Peyer's patch (tissue), 4 donors: ENCODE measurements around the gene WDR3. TPM values are rescaled to one million over a fixed set of nuclear protein-coding genes. Genes with fewer than 3 reads are reported as not detected.

Experiments
- DNase-seq, 3 donors: peaks; one replicate each; pipeline ENCODE4 v3.0.0-alpha.2; 2017 to 2019
- H3K27ac ChIP-seq, 4 donors: fragments of 200-600 bp; sonication (generic); one replicate each; pipeline ENCODE4 v1.5.1; 2016 to 2019
- H3K27me3 ChIP-seq, 2 donors: fragments of 200-600 bp; sonication (generic); one replicate each; pipeline ENCODE4 v1.5.1; 2019
- H3K36me3 ChIP-seq, 3 donors: fragments of 200-600 bp; sonication (generic); one replicate each; pipeline ENCODE4 v1.5.1; 2016 to 2019
- H3K4me1 ChIP-seq, 4 donors: fragments of 200-600 bp; sonication (generic); one replicate each; pipeline ENCODE4 v1.5.1; 2016 to 2019
- H3K4me3 ChIP-seq, 4 donors: fragments of 200-600 bp; sonication (generic); 1 replicate in 3 of 4; 2 replicates in 1 of 4; pipeline ENCODE4 v1.5.1; 2016 to 2019; ENCODE audit warnings: mild to moderate bottlenecking in 1 of 4
- H3K9me3 ChIP-seq, 4 donors: fragments of 200-600 bp; sonication (generic); one replicate each; pipeline ENCODE4 v1.5.1; 2016 to 2019; ENCODE audit warnings: mild to moderate bottlenecking in 1 of 4
- POLR2A ChIP-seq, 2 donors: fragments of 450-650 bp; IDR thresholded peaks; one replicate each; pipeline ENCODE4 v1.5.1; 2017; ENCODE audit warnings: antibody characterized with exemption in 2 of 2, mild to moderate bottlenecking in 2 of 2, moderate library complexity in 2 of 2
- total RNA-seq, 4 donors: library from RNA; depleted of rRNA; stranded (reverse); fragments of >200 nt; gene quantifications; one replicate each; pipeline ENCODE4 v1.1.0, GENCODE V29; 2016
- TF ChIP-seq, protein P1 (sequence below), 6 experiments: fragments of 450-650 bp in 4 of 6; fragments of 200-600 bp in 2 of 6; sonication (generic) in 1 of 6; IDR thresholded peaks; one replicate each; pipeline ENCODE4 v1.5.1; 2017 to 2019; ENCODE audit warnings: antibody characterized with exemption in 6 of 6, mild to moderate bottlenecking in 3 of 6, moderate library complexity in 1 of 6

Gene WDR3
- total RNA-seq, 4 donors from 2014 or later = 3.3 to 8.2 (median 4.0) TPM

DNA sequence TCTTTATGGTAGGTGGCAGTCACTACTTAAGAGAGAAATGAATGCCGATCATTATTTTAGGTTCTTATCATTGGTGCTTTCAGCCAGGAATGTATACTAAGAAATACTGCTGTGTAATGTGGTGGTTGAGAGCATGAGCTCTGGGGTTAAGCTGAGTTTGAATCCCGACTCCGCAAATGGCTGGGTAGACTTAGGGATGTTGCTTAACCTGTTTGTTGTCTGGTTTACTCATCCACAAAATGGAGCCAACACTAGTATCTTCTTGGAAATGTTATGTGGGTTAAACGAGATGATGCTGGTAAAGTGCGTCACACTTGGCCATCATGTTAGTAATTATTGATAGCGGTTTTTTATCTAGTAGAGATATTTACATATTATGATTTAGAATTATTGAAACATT lies 83.8 kb downstream of the WDR3 start:
- no peaks in the 10 kb centered on the region for H3K4me1 ChIP-seq
- no peak overlapping the region for H3K4me3 ChIP-seq
- no peak for TF ChIP-seq POLR2A (IDR thresholded peaks at IDR 0.05)
- TF ChIP-seq, protein P1, sequence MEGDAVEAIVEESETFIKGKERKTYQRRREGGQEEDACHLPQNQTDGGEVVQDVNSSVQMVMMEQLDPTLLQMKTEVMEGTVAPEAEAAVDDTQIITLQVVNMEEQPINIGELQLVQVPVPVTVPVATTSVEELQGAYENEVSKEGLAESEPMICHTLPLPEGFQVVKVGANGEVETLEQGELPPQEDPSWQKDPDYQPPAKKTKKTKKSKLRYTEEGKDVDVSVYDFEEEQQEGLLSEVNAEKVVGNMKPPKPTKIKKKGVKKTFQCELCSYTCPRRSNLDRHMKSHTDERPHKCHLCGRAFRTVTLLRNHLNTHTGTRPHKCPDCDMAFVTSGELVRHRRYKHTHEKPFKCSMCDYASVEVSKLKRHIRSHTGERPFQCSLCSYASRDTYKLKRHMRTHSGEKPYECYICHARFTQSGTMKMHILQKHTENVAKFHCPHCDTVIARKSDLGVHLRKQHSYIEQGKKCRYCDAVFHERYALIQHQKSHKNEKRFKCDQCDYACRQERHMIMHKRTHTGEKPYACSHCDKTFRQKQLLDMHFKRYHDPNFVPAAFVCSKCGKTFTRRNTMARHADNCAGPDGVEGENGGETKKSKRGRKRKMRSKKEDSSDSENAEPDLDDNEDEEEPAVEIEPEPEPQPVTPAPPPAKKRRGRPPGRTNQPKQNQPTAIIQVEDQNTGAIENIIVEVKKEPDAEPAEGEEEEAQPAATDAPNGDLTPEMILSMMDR (IDR thresholded peaks at IDR 0.05) = no peak
- H3K27ac ChIP-seq = no peak overlapping the region
- DNase-seq = no peak
- H3K36me3 ChIP-seq = no peaks in the 10 kb centered on the region
- H3K27me3 ChIP-seq = no peaks in the 10 kb centered on the region
- H3K9me3 ChIP-seq = no peaks in the 10 kb centered on the region

DNA sequence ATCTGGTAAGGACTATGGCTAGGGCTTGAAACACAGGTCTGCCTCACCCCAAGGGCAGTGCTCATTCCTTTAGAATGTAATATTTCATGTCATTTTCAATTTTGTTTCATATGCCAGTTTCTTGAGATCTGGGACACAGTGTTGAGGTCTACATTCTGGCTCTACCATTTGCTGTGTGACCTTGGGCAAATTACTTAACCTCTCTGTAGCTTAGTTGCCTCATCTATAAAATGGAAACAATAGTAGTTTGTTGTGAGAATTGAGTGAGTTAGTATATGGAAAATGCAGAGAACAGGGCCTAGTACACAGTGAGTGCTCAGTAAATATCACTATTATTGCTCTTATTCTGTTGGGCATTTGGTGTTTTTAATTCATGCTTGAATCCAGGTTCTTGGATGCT lies 84.4 kb downstream of the WDR3 start:
- no peaks in the 10 kb centered on the region for H3K9me3 ChIP-seq
- no peak overlapping the region for H3K27ac ChIP-seq
- no peaks in the 10 kb centered on the region for H3K4me1 ChIP-seq
- TF ChIP-seq, protein P1 (IDR thresholded peaks at IDR 0.05) = no peak
- TF ChIP-seq POLR2A (IDR thresholded peaks at IDR 0.05) = no peak
- no peaks in the 10 kb centered on the region for H3K36me3 ChIP-seq
- no peak overlapping the region for H3K4me3 ChIP-seq
- DNase-seq = no peak
- no peaks in the 10 kb centered on the region for H3K27me3 ChIP-seq

Other genes starting within 250 kb of the WDR3 start
- 10 to 100 TPM; 33.0 to 62.2 (median 46.2) TPM for gene GDAP2, start 118 bp upstream of the WDR3 start, total RNA-seq